GM23248 (cell line): Measurements from ENCODE around the gene ZBTB16. TPM values are rescaled to one million over a fixed set of nuclear protein-coding genes. Genes with fewer than 3 reads are reported as not detected.

Experiments used
- DNase-seq: peaks from one replicate; pipeline ENCODE4 v3.0.0-alpha.2; 2015
- H2AFZ ChIP-seq: fragments of 200-600 bp; sonication (generic); 2 replicates; pipeline ENCODE4 v1.6.1; 2016; ENCODE audit warnings: antibody characterized with exemption
- H3F3A ChIP-seq: fragments of 200-600 bp; sonication (generic); 2 replicates; pipeline ENCODE4 v1.6.1; 2016; ENCODE audit warnings: mild to moderate bottlenecking, antibody characterized with exemption, mixed run types; ENCODE audit not compliant: insufficient read depth
- H3K27ac ChIP-seq: fragments of 200-600 bp; sonication (generic); 2 replicates; pipeline ENCODE4 v1.5.1; 2016; ENCODE audit warnings: mild to moderate bottlenecking
- H3K27me3 ChIP-seq: fragments of 200-600 bp; sonication (generic); replicated peaks from 2 replicates; pipeline ENCODE4 v1.6.1; 2016; ENCODE audit warnings: mild to moderate bottlenecking; ENCODE audit not compliant: insufficient read depth
- H3K36me3 ChIP-seq: fragments of 200-600 bp; sonication (generic); 2 replicates; pipeline ENCODE4 v1.6.1; 2016; ENCODE audit warnings: low read depth, mild to moderate bottlenecking
- H3K4me1 ChIP-seq: fragments of 200-600 bp; sonication (generic); 2 replicates; pipeline ENCODE4 v1.6.1; 2016; ENCODE audit warnings: mild to moderate bottlenecking; ENCODE audit not compliant: insufficient read depth
- H3K4me2 ChIP-seq: fragments of 200-600 bp; sonication (generic); one replicate; pipeline ENCODE4 v1.6.1; 2016; ENCODE audit warnings: mild to moderate bottlenecking; ENCODE audit not compliant: unreplicated experiment
- H3K4me3 ChIP-seq: fragments of 200-600 bp; sonication (generic); 2 replicates; pipeline ENCODE4 v1.5.1; 2016; ENCODE audit warnings: mild to moderate bottlenecking
- H3K79me2 ChIP-seq: fragments of 200-600 bp; sonication (generic); 2 replicates; pipeline ENCODE4 v1.6.1; 2016; ENCODE audit warnings: mild to moderate bottlenecking; ENCODE audit not compliant: insufficient read depth
- H3K9ac ChIP-seq: fragments of 200-600 bp; sonication (generic); 2 replicates; pipeline ENCODE4 v1.6.1; 2016; ENCODE audit warnings: mild to moderate bottlenecking
- H3K9me2 ChIP-seq: fragments of 200-600 bp; sonication (generic); 2 replicates; pipeline ENCODE4 v1.6.1; 2016; ENCODE audit warnings: mixed run types, mild to moderate bottlenecking, moderate library complexity; ENCODE audit not compliant: insufficient read depth
- H3K9me3 ChIP-seq: fragments of 200-600 bp; sonication (generic); one replicate; pipeline ENCODE4 v1.6.1; 2017; ENCODE audit warnings: low read depth
- H4K20me1 ChIP-seq: fragments of 200-600 bp; sonication (generic); 2 replicates; pipeline ENCODE4 v1.6.0; 2016; ENCODE audit not compliant: insufficient read depth
- EZH2 ChIP-seq: fragments of 200-600 bp; sonication (generic); IDR thresholded peaks from 2 replicates; pipeline ENCODE4 v1.6.1; 2018; ENCODE audit warnings: antibody characterized with exemption, mild to moderate bottlenecking; ENCODE audit not compliant: insufficient read depth, poor library complexity, severe bottlenecking
- EZH2phosphoT487 ChIP-seq: fragments of 200-600 bp; sonication (generic); IDR thresholded peaks from 2 replicates; pipeline ENCODE4 v1.6.1; 2018; ENCODE audit warnings: antibody characterized with exemption, moderate library complexity, mild to moderate bottlenecking, low read depth; ENCODE audit not compliant: insufficient read depth
- WGBS, 2 experiments: methylation state at CpG; one replicate each; pipeline ENCODE4 v1.1.6; 2015 to 2017; ENCODE audit warnings: low lambda C conversion rate in 2 of 2, low coverage in 1 of 2; ENCODE audit errors: missing lambda C conversion rate in 2 of 2; 5-methylcytosine and 5-hydroxymethylcytosine counted together
- in situ Hi-C: fragments of 300-500 bp; cut with MboI; formaldehyde crosslinking; loops from 2 replicates; pipeline ENCODE4 v1.15.0; 2020
- polyA plus RNA-seq: library from polyadenylated mRNA; unstranded; fragments of >200 nt; fragmentation: Nextera tagmentation; extraction: Ambion mirVana; gene quantifications from 2 replicates; pipeline ENCODE4 v1.2.1, GENCODE V29; 2016
- total RNA-seq: library from RNA; depleted of rRNA; stranded (reverse); fragments of >200 nt; shearing (Covaris generic); gene quantifications from 2 replicates; pipeline ENCODE4 v1.2.3, GENCODE V29; 2014

Gene ZBTB16
- total and polyA plus RNA-seq, 2 experiments from 2014 or later = not detected

GRCh38 chr11:114152785-114153184 is 93.3 kb downstream of the ZBTB16 start:
- no peak for TF ChIP-seq EZH2
- TF ChIP-seq EZH2phosphoT487 = no peak
- 75 to 77% methylated on average over 2 of the region's 2 CpGs for WGBS, 2 experiments
- 0 out of 2 replicates have a peak, but pooled peaks cover 7% of the 10 kb centered on the region for H3K4me1 ChIP-seq
- H3K27ac ChIP-seq = no peak overlapping the region
- peaks cover 19% of the 10 kb centered on the region for H3K27me3 ChIP-seq
- H3K79me2 ChIP-seq = no peaks in the 10 kb centered on the region
- H2AFZ ChIP-seq = no peak overlapping the region
- H3K36me3 ChIP-seq = no peaks in the 10 kb centered on the region
- no peaks in the 10 kb centered on the region for H3F3A ChIP-seq
- no peak overlapping the region for H3K4me2 ChIP-seq
- in situ Hi-C loops = no loop called here
- DNase-seq = no peak
- no peak overlapping the region for H3K4me3 ChIP-seq
- H4K20me1 ChIP-seq = no peaks in the 10 kb centered on the region
- no peak overlapping the region for H3K9ac ChIP-seq
- H3K9me3 ChIP-seq = no peaks in the 10 kb centered on the region
- no peaks in the 10 kb centered on the region for H3K9me2 ChIP-seq

GRCh38 chr11:114153224-114153623 is 93.7 kb downstream of the ZBTB16 start:
- Histone ChIP-seq H3K79me2 (no peaks in the 10 kb centered on the region), H3K4me1 (0 out of 2 replicates have a peak, but pooled peaks cover 7% of the 10 kb centered on the region), H4K20me1 (no peaks in the 10 kb centered on the region), H3K4me3 (no peak overlapping the region), H3K27me3 (peaks cover 20% of the 10 kb centered on the region), H3F3A (no peaks in the 10 kb centered on the region), H2AFZ (no peak overlapping the region), H3K9ac (no peak overlapping the region), H3K36me3 (no peaks in the 10 kb centered on the region), H3K4me2 (no peak overlapping the region), H3K9me3 (no peaks in the 10 kb centered on the region), H3K9me2 (no peaks in the 10 kb centered on the region), H3K27ac (no peak overlapping the region)
- TF ChIP-seq EZH2phosphoT487 (no peak), EZH2 (no peak)
- WGBS, 2 experiments = 82 to 86% methylated on average over 4 of the region's 4 CpGs
- in situ Hi-C loops = no loop called here
- DNase-seq = no peak

- in situ Hi-C loops = no loop called here
- Histone ChIP-seq H3K4me1 (0 out of 2 replicates have a peak, but pooled peaks cover 8% of the 10 kb centered on the region), H3K9me2 (no peaks in the 10 kb centered on the region), H3K9me3 (no peaks in the 10 kb centered on the region), H4K20me1 (no peaks in the 10 kb centered on the region), H3K4me2 (no peak overlapping the region), H3F3A (no peaks in the 10 kb centered on the region), H3K4me3 (no peak overlapping the region), H3K27ac (no peak overlapping the region), H3K79me2 (no peaks in the 10 kb centered on the region), H3K36me3 (no peaks in the 10 kb centered on the region), H3K9ac (no peak overlapping the region), H3K27me3 (peaks cover 23% of the 10 kb centered on the region), H2AFZ (no peak overlapping the region)
- 42 to 44% methylated on average over 5 of the region's 5 CpGs for WGBS, 2 experiments
- DNase-seq = peak; percentile 60
- TF ChIP-seq EZH2phosphoT487 = no peak
- TF ChIP-seq EZH2 = no peak
Measured at GRCh38 chr11:114154271-114155047, 94.9 kb downstream of the ZBTB16 start.

GRCh38 chr11:114155116-114155515 is 95.6 kb downstream of the ZBTB16 start:
- no peak for TF ChIP-seq EZH2
- TF ChIP-seq EZH2phosphoT487 = no peak
- H3K27me3 ChIP-seq = peaks cover 23% of the 10 kb centered on the region
- no peak overlapping the region for H3K27ac ChIP-seq
- H3K36me3 ChIP-seq = no peaks in the 10 kb centered on the region
- no peak overlapping the region for H3K4me3 ChIP-seq
- in situ Hi-C loops = no loop called here
- H4K20me1 ChIP-seq = no peaks in the 10 kb centered on the region
- no peaks in the 10 kb centered on the region for H3F3A ChIP-seq
- H3K4me1 ChIP-seq = peaks cover 7% of the 10 kb centered on the region; the same call in 1 of the 2 replicates
- no peak for DNase-seq
- no peak overlapping the region for H3K9ac ChIP-seq
- H3K9me3 ChIP-seq = no peaks in the 10 kb centered on the region
- no peaks in the 10 kb centered on the region for H3K79me2 ChIP-seq
- WGBS, 2 experiments = 55 to 58% methylated on average over 15 of the region's 15 CpGs
- no peak overlapping the region for H3K4me2 ChIP-seq
- no peak overlapping the region for H2AFZ ChIP-seq
- H3K9me2 ChIP-seq = no peaks in the 10 kb centered on the region
